GM18517 (cell line): ENCODE measurements around the gene UACA.
"Not testable (repeated sequence)": the region's sequence is repeated elsewhere in the genome, so short reads cannot be mapped to it uniquely, and the experiment has no call there.

Source experiments
- ATAC-seq: cut with Tn5 transposase; IDR thresholded peaks from one replicate; pipeline ENCODE4 v1.9.1; 2021; ENCODE audit warnings: mild to moderate bottlenecking, moderate library complexity; ENCODE audit not compliant: unreplicated experiment

UACA gene

GRCh38 chr15:70632079-70632478 is 131.3 kb downstream of the UACA start:
- no peak for ATAC-seq

- no peak for ATAC-seq
These were observed 133.6 kb downstream of the UACA start for GRCh38 chr15:70629735-70630273.

- no peak for ATAC-seq
These were observed 134.8 kb downstream of the UACA start for GRCh38 chr15:70628549-70628896.

- ATAC-seq = no peak
These were observed 135.4 kb downstream of the UACA start for GRCh38 chr15:70627734-70628548.

- no peak for ATAC-seq
These were observed 136.0 kb downstream of the UACA start for GRCh38 chr15:70627322-70627721.

- no peak for ATAC-seq
These were observed 137.9 kb downstream of the UACA start for GRCh38 chr15:70625438-70625837.

- ATAC-seq = no peak
These were observed 138.3 kb downstream of the UACA start for GRCh38 chr15:70625011-70625410.

- ATAC-seq = no peak
These were observed 144.4 kb downstream of the UACA start for GRCh38 chr15:70618929-70619328.

GRCh38 chr15:70617911-70618287 is 145.5 kb downstream of the UACA start:
- ATAC-seq = no peak

- no peak for ATAC-seq
These were observed 146.1 kb downstream of the UACA start for GRCh38 chr15:70617076-70617910.

GRCh38 chr15:70616311-70616756 is 147.0 kb downstream of the UACA start:
- ATAC-seq = not testable (repeated sequence)

GRCh38 chr15:70615435-70616310 is 147.7 kb downstream of the UACA start:
- no peak for ATAC-seq

GRCh38 chr15:70614221-70614620 is 149.1 kb downstream of the UACA start:
- no peak for ATAC-seq

- ATAC-seq = no peak
These were observed 150.1 kb downstream of the UACA start for GRCh38 chr15:70613271-70613670.

- ATAC-seq = no peak
These were observed 152.1 kb downstream of the UACA start for GRCh38 chr15:70611286-70611685.

GRCh38 chr15:70610541-70610940 is 152.8 kb downstream of the UACA start:
- no peak for ATAC-seq

GRCh38 chr15:70609889-70610288 is 153.5 kb downstream of the UACA start:
- ATAC-seq = no peak

GRCh38 chr15:70608144-70608543 is 155.2 kb downstream of the UACA start:
- no peak for ATAC-seq

- no peak for ATAC-seq
These were observed 157.6 kb downstream of the UACA start for GRCh38 chr15:70605606-70606410.
